HEK293 (cell line): ENCODE results near the gene GUK1.

Experiments
- FEZF1 ChIP-seq: fragments of 450-650 bp; formaldehyde crosslinking; IDR thresholded peaks from 2 replicates; pipeline ENCODE4 v1.5.1; 2016; ENCODE audit warnings: missing biosample characterization, missing genetic modification characterization
- HOXA7 ChIP-seq: sonication (generic); formaldehyde crosslinking; IDR thresholded peaks from 2 replicates; pipeline ENCODE4 v1.8.1; 2022; ENCODE audit warnings: missing genetic modification reagents, borderline replicate concordance
- KLF1 ChIP-seq: fragments of 450-650 bp; formaldehyde crosslinking; IDR thresholded peaks from 2 replicates; pipeline ENCODE4 v1.5.1; 2016; ENCODE audit warnings: missing biosample characterization, missing genetic modification characterization
- KLF9 ChIP-seq: fragments of 450-650 bp; formaldehyde crosslinking; IDR thresholded peaks from 2 replicates; pipeline ENCODE4 v1.5.1; 2016; ENCODE audit warnings: missing biosample characterization, missing genetic modification characterization, low read depth
- SETDB1 ChIP-seq: IDR thresholded peaks from one replicate; pipeline ENCODE4 v1.6.1; 2017; ENCODE audit warnings: mild to moderate bottlenecking, low read length, moderate library complexity, mixed read lengths; ENCODE audit not compliant: insufficient read length
- TCF7L2 ChIP-seq: IDR thresholded peaks from 2 replicates; pipeline ENCODE4 v1.6.1; 2011; ENCODE audit warnings: low read depth, mild to moderate bottlenecking, inconsistent platforms, low read length, moderate library complexity, borderline replicate concordance
- ZBTB10 ChIP-seq: fragments of 450-650 bp; formaldehyde crosslinking; IDR thresholded peaks from 2 replicates; pipeline ENCODE4 v1.5.1; 2016; ENCODE audit warnings: missing biosample characterization, missing genetic modification characterization
- ZBTB26 ChIP-seq: fragments of 450-650 bp; formaldehyde crosslinking; optimal IDR thresholded peaks from 2 replicates; pipeline ENCODE3; 2016; ENCODE audit warnings: missing biosample characterization, mild to moderate bottlenecking, missing genetic modification characterization
- ZBTB6 ChIP-seq: fragments of 450-650 bp; formaldehyde crosslinking; IDR thresholded peaks from 2 replicates; pipeline ENCODE4 v1.5.1; 2017; ENCODE audit warnings: missing biosample characterization, missing genetic modification characterization
- ZFP3 ChIP-seq: fragments of 450-650 bp; formaldehyde crosslinking; IDR thresholded peaks from 2 replicates; pipeline ENCODE4 v1.5.1; 2016; ENCODE audit warnings: low read depth, missing biosample characterization, missing genetic modification characterization
- ZNF121 ChIP-seq: fragments of 450-650 bp; formaldehyde crosslinking; IDR thresholded peaks from 2 replicates; pipeline ENCODE4 v1.5.1; 2016; ENCODE audit warnings: missing biosample characterization, missing genetic modification characterization
- ZNF132 ChIP-seq: fragments of 450-650 bp; formaldehyde crosslinking; IDR thresholded peaks from 2 replicates; pipeline ENCODE4 v1.5.1; 2017; ENCODE audit warnings: missing biosample characterization, missing genetic modification characterization, borderline replicate concordance
- ZNF146 ChIP-seq: fragments of 450-650 bp; formaldehyde crosslinking; IDR thresholded peaks from 2 replicates; pipeline ENCODE4 v1.5.1; 2016; ENCODE audit warnings: missing biosample characterization, missing genetic modification characterization
- ZNF155 ChIP-seq: fragments of 450-650 bp; formaldehyde crosslinking; IDR thresholded peaks from 2 replicates; pipeline ENCODE4 v1.5.1; 2016; ENCODE audit warnings: missing biosample characterization, missing genetic modification characterization
- ZNF214 ChIP-seq: fragments of 450-650 bp; formaldehyde crosslinking; IDR thresholded peaks from 2 replicates; pipeline ENCODE4 v1.5.1; 2017; ENCODE audit warnings: missing biosample characterization, mild to moderate bottlenecking, missing genetic modification characterization, borderline replicate concordance
- ZNF311 ChIP-seq: fragments of 450-650 bp; formaldehyde crosslinking; IDR thresholded peaks from 2 replicates; pipeline ENCODE4 v1.5.1; 2017; ENCODE audit warnings: missing biosample characterization, missing genetic modification characterization, borderline replicate concordance
- ZNF354C ChIP-seq: fragments of 450-650 bp; formaldehyde crosslinking; IDR thresholded peaks from 2 replicates; pipeline ENCODE4 v1.5.1; 2016; ENCODE audit warnings: missing biosample characterization, missing genetic modification characterization, low read depth, borderline replicate concordance
- ZNF37A ChIP-seq: fragments of 450-650 bp; IDR thresholded peaks from 2 replicates; pipeline ENCODE4 v1.5.1; 2018; ENCODE audit warnings: missing biosample characterization, missing genetic modification characterization
- ZNF394 ChIP-seq: fragments of 450-650 bp; formaldehyde crosslinking; IDR thresholded peaks from 2 replicates; pipeline ENCODE4 v1.5.1; 2016; ENCODE audit warnings: missing biosample characterization, missing genetic modification characterization, mild to moderate bottlenecking, moderate library complexity, borderline replicate concordance
- ZNF555 ChIP-seq: fragments of 450-650 bp; formaldehyde crosslinking; conservative IDR thresholded peaks from 2 replicates; pipeline ENCODE4 v1.5.1; 2017; ENCODE audit warnings: missing biosample characterization, mild to moderate bottlenecking, missing genetic modification characterization, inconsistent platforms
- ZNF558 ChIP-seq: fragments of 450-650 bp; formaldehyde crosslinking; IDR thresholded peaks from 2 replicates; pipeline ENCODE4 v1.5.1; 2016; ENCODE audit warnings: missing biosample characterization, missing genetic modification characterization
- ZNF561 ChIP-seq: fragments of 450-650 bp; IDR thresholded peaks from 2 replicates; pipeline ENCODE4 v1.5.1; 2018; ENCODE audit warnings: missing biosample characterization, missing genetic modification characterization, borderline replicate concordance
- ZNF571 ChIP-seq: fragments of 450-650 bp; formaldehyde crosslinking; IDR thresholded peaks from 2 replicates; pipeline ENCODE4 v1.5.0; 2017; ENCODE audit warnings: missing biosample characterization, missing genetic modification characterization
- ZNF585B ChIP-seq: fragments of 450-650 bp; formaldehyde crosslinking; IDR thresholded peaks from 2 replicates; pipeline ENCODE4 v1.5.1; 2016; ENCODE audit warnings: missing biosample characterization, missing genetic modification characterization
- ZNF596 ChIP-seq: fragments of 450-650 bp; IDR thresholded peaks from 2 replicates; pipeline ENCODE4 v1.5.0; 2018; ENCODE audit warnings: missing biosample characterization, mild to moderate bottlenecking, missing genetic modification characterization, moderate library complexity
- ZNF621 ChIP-seq: fragments of 450-650 bp; formaldehyde crosslinking; IDR thresholded peaks from 2 replicates; pipeline ENCODE4 v1.5.1; 2017; ENCODE audit warnings: missing biosample characterization, missing genetic modification characterization
- ZNF645 ChIP-seq: fragments of 450-650 bp; formaldehyde crosslinking; IDR thresholded peaks from 2 replicates; pipeline ENCODE4; 2016; ENCODE audit warnings: missing biosample characterization, missing genetic modification characterization
- ZNF768 ChIP-seq: fragments of 450-650 bp; formaldehyde crosslinking; IDR thresholded peaks from 2 replicates; pipeline ENCODE4 v1.5.1; 2018; ENCODE audit warnings: missing biosample characterization, mild to moderate bottlenecking, missing genetic modification characterization
- ZNF830 ChIP-seq: fragments of 450-650 bp; IDR thresholded peaks from 2 replicates; pipeline ENCODE4 v1.5.0; 2018; ENCODE audit warnings: missing biosample characterization, missing genetic modification characterization, low read depth, mild to moderate bottlenecking, moderate library complexity
- ZSCAN16 ChIP-seq: fragments of 450-650 bp; formaldehyde crosslinking; IDR thresholded peaks from 2 replicates; pipeline ENCODE4 v1.5.1; 2016; ENCODE audit warnings: missing biosample characterization, missing genetic modification characterization
- TF ChIP-seq, protein P1 (sequence below): IDR thresholded peaks from 2 replicates; pipeline ENCODE4 v1.6.1; 2011; ENCODE audit warnings: mild to moderate bottlenecking, low read depth, low read length, borderline replicate concordance
- TF ChIP-seq, protein P2 (sequence below): fragments of 450-650 bp; formaldehyde crosslinking; IDR thresholded peaks from 2 replicates; pipeline ENCODE4 v1.5.1; 2016; ENCODE audit warnings: missing biosample characterization, missing genetic modification characterization

The GUK1 gene

GRCh38 chr1:228101994-228102790, 37.9 kb upstream of the GUK1 start (continued):
- TF ChIP-seq ZNF155 (tag by site-specific recombination) (no peak), ZNF596 (tag by site-specific recombination) (0 out of 2 replicates have a peak, but pooled peaks have one; percentile 49), ZNF585B (tag by site-specific recombination) (no peak), KLF9 (tag by site-specific recombination) (peak; percentile 83), ZNF561 (tag by site-specific recombination) (no peak), ZNF354C (tag by site-specific recombination) (no peak), ZNF555 (tag by site-specific recombination) (no peak), ZSCAN16 (no peak), HOXA7 (no peak), ZNF394 (peak; percentile 53; the same call in 1 of the 2 replicates), FEZF1 (tag by site-specific recombination) (no peak), ZNF621 (no peak), ZNF768 (tag by site-specific recombination) (no peak), ZNF571 (tag by site-specific recombination) (no peak), ZNF558 (tag by site-specific recombination) (no peak), ZNF132 (no peak), ZNF645 (tag by site-specific recombination) (no peak), ZBTB6 (tag by site-specific recombination) (no peak), ZNF830 (tag by site-specific recombination) (no peak), ZFP3 (tag by site-specific recombination) (no peak), ZNF146 (tag by site-specific recombination) (0 out of 2 replicates have a peak, but pooled peaks have one; percentile 1), ZBTB26 (no peak), ZNF214 (no peak), SETDB1 (no peak), ZNF37A (tag by site-specific recombination) (no peak), ZNF311 (tag by site-specific recombination) (no peak), TCF7L2 (no peak), ZNF121 (no peak), ZBTB10 (peak; percentile 78), KLF1 (peak; percentile 99)
- TF ChIP-seq, protein P1, sequence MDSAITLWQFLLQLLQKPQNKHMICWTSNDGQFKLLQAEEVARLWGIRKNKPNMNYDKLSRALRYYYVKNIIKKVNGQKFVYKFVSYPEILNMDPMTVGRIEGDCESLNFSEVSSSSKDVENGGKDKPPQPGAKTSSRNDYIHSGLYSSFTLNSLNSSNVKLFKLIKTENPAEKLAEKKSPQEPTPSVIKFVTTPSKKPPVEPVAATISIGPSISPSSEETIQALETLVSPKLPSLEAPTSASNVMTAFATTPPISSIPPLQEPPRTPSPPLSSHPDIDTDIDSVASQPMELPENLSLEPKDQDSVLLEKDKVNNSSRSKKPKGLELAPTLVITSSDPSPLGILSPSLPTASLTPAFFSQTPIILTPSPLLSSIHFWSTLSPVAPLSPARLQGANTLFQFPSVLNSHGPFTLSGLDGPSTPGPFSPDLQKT = no peak
- TF ChIP-seq, protein P2, sequence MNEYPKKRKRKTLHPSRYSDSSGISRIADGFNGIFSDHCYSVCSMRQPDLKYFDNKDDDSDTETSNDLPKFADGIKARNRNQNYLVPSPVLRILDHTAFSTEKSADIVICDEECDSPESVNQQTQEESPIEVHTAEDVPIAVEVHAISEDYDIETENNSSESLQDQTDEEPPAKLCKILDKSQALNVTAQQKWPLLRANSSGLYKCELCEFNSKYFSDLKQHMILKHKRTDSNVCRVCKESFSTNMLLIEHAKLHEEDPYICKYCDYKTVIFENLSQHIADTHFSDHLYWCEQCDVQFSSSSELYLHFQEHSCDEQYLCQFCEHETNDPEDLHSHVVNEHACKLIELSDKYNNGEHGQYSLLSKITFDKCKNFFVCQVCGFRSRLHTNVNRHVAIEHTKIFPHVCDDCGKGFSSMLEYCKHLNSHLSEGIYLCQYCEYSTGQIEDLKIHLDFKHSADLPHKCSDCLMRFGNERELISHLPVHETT (tag by site-specific recombination) = no peak; the same call in 1 of the 2 replicates
